ENCODE measurements around the gene ZNF557.

ZNF557 gene

DNA sequence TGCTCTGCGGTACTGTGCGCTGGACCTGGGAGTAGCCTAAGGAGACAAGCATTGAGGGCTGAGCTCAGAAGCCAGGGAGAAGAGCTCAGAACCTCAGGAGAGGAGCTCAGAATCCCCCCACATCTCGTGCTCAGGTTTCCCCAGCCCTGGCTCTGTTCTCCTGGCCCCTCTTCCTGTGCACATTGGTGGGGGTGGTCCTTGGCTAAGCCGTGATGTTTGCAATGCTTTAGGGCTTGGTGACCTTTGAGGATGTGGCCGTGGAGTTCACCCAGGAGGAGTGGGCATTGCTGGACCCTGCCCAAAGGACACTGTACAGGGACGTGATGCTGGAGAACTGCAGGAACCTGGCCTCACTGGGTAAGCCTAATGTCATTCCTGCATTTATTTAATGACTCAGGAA lies 6.6 kb downstream of the ZNF557 start:
- no peak for DNase-seq

DNA sequence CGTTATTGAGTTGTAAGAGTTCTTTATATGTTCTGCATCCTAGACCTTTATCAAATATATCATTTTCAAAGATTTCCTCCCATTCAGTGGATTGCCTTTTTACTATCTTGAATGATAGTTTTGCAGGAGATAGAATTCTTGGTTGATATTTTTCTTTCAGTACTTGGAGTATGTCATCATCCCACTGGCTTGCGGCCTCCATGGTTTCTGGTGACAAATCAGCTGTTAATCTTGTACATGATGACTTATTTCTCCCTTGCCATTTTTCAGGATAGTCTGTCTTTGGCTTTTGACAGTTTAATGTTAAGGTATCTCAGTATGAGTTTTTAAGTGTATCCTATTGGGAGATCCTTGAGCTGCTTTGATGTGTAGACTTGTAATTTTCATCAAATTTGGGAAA lies 8.5 kb downstream of the ZNF557 start:
- DNase-seq: no peak

- no peak for DNase-seq
Observed at GRCh38 chr19:7083076-7083956, 13.8 kb downstream of the ZNF557 start.

GRCh38 chr19:7088999-7089398 lies 19.5 kb downstream of the ZNF557 start:
- DNase-seq: no peak

DNA sequence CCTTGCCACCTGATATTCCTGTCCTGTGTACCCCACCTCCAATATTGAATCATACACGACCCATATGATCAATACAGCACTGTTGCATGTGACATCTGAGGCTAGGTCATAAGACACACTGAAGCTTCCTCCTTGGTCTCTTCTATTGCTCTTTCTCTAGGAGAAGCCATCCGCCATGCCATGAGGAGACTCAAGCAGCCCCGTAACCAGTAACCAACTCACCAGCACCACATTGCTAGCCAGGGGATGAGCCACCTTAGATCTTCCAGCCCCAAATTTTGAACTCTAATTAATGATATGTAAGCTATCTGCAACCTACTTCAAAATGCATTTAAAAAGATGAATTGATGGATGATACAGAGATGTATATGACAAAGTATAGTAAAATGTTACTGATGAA lies 28.6 kb downstream of the ZNF557 start:
- DNase-seq: no peak

- peak; percentile 95 for DNase-seq
Observed at GRCh38 chr19:7098701-7099596, 29.4 kb downstream of the ZNF557 start.

DNA sequence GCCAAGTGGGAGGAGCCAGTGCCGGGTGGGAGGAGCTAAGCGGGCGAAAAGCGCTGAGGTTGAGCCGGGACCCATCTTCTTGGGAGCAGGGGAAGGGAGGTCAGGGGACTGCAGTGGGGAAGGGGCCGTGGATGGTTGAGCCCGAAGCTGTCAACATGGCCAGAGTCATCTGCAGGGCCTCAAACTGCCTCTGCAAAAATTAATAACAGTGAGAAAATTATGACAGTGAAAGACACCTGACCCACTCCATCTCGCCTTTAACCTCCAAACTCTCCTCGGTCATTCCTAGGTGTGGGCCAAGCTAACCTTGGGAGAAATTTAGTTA lies 30.1 kb downstream of the ZNF557 start:
- DNase-seq: no peak

DNA sequence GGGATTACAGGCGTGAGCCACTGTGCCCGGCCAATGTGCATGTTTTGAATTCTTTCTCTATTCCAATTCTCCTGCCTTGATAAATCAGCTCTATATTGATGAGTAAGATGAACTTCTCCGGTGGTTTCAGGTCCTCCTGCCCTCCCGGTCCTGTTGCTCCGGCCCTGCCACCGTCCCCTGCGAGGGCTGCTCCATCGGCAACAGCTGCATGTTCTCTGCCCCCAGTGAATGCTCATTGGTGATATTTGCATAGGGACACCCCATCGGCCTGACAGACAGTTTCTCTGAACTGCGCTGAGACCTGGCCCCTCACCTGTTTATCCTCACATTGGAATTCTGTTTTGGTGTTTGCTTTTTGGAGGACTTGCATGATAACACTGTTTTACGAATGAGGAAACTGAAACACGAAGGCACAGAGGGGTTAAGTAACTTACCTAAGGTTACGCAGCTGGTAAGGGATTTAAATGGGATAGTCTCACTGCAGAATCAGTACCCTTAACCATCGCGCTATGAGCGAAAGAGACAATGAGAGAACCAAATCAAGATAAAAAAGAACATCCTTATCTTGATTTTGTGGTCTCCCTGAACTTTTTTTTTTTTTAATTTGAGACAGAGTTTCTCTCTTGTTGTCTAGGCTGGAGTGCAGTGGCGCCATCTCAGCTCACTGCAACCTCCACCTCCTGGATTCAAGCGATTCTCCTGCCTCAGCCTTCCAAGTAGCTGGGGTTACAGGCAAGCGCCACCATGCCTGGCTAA lies 32.2 kb downstream of the ZNF557 start:
- no peak for DNase-seq

DNA sequence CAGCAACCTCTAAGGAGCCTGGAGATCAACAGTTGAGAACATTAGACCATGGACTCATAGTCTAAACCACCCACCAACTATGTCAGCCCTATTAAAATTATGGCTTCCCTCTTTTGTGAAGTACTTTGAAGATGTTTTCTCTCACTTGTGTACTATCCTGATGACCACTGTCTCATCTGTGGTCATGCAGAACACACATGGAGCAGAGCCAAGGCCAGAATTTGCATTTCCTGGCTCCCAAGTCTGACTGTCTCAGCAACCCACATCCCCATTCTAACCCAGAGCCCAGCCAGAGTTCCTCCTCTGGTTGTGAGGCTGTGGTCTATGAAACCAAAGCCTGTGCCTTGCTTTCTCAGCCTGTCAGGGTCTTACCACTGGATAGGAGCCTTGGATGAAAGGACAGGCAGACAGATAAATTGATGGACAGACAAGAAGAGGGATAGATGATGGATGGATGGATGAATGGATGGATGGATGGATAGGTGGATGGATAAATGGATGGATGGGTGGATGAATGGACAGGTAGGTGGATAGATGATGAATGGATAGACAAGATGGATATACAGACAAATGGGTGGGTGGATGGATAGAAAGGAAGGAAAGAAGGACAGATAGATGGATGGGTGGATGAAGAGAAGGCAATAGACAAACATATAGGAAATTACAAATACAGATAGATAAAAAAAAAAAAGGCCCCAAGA lies 35.4 kb downstream of the ZNF557 start:
- DNase-seq: no peak

DNA sequence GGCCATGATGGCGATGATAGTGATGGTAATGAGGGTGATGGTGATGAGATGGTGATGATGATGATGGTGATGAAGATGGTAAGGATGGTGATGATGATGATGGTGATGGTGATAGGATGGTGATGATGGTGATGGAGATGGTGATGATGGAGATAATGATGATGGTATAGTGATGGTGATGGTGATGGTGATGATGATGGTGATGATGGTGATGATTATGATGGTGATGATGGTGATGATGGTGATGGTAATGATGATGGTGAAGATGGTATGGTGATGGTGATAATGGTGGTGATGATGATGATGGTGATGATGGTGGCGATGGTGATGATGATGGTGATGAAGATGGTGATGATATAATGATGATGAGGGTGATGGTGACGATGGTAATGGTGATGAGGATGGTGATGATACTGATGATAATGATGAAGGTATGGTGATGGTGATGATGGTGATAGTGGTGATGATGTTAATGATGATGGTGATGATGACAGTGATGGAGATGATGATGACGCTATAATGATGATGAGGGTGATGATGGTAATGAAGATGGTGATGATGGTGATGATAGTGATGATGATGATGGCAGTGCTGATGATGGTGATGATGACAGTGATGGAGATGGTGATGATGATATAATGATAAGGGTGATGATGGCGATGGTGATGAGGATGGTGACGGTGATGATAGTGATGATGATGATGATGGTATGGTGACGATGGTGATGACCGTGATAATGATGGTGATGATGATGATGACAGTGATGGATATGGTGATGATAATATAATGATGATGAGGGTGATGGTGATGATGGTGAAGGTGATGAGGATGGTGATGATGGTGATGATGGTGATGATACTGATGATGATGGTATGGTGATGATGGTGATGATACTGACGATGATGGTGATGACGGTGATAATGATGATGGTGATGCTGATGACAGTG lies 37.5 kb downstream of the ZNF557 start:
- DNase-seq: no peak

- DNase-seq: no peak
Observed at GRCh38 chr19:7109678-7110289, 40.3 kb downstream of the ZNF557 start.

DNA sequence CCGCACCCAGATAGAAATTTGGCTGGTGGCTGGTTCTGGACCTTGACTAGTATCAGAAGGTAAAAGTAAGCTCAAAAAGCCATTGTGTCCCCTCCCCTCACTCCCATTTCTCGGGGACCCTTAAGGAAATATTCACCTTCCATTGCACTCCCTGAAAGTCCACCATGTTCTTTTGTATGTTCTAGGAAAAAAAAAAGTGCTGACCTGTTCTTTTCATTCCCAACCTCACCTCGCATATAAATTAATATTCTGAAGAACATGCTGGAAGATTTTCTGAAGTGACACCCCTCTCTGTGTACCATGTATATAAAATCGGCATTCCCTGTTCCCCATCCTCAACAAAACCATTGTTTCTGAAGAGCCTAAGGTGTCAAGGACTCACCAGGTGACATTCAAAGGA lies 43.2 kb downstream of the ZNF557 start:
- DNase-seq: no peak

GRCh38 chr19:7113233-7113632 lies 43.7 kb downstream of the ZNF557 start:
- no peak for DNase-seq

- DNase-seq: no peak
Observed at GRCh38 chr19:7115721-7116120, 46.2 kb downstream of the ZNF557 start.

DNA sequence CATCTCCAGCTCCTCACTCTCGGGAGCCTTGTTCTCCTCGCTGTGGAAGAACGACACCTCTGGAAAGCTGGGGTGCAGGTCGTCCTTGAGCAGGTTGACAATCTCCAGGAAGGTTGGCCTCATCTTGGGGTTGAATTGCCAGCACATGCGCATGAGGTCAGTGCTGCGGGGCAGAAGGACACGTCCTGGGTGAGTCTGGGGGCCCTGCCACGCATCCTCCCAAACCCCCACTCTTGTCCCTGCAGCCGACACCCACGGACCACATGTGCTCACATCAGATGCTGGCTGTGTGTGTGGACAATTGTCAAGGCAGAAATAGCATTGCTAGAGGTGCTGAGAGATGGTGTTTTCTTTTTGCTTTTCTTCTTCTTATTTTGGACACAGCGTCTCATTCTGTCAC lies 47.7 kb downstream of the ZNF557 start:
- no peak for DNase-seq

GRCh38 chr19:7119582-7119981 lies 50.1 kb downstream of the ZNF557 start:
- no peak for DNase-seq

DNA sequence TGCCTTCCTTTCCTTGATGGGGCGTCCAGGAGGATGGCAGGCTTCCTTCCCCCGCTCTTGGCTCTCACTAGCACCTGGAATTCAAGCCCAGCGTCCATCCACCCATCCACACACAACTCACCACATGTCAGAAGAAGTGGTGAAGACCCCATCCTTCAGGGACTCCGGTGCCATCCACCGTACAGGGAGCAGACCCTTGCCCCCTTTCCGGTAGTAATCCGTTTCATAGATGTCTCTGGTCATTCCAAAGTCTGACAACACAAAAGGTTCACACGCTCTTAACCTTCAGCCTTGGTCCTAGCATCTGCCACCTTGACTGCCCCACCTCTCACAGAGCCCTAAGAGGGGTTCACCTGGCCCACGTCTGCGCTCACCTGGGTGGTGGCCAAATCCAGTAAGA lies 51.0 kb downstream of the ZNF557 start:
- no peak for DNase-seq

DNA sequence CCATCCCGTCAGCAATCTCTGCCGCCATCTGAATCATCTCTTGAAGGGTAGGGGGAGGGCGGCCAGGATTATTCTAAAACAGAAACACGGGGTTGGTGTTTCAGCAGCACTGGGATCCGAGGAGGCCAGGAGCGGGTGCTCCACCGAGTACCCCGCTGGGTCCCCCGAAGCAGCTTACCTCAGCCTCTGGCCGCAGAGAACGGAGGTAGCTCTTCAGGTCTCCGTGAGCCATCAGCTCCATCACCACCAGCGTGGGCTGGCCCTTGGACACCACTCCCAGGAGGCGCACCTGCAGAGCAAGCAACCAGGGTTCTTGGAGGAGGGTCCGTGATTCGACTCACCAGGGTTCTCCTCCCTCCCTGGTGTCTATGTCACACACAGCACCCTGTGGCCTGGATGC lies 53.2 kb downstream of the ZNF557 start:
- DNase-seq: no peak

DNA sequence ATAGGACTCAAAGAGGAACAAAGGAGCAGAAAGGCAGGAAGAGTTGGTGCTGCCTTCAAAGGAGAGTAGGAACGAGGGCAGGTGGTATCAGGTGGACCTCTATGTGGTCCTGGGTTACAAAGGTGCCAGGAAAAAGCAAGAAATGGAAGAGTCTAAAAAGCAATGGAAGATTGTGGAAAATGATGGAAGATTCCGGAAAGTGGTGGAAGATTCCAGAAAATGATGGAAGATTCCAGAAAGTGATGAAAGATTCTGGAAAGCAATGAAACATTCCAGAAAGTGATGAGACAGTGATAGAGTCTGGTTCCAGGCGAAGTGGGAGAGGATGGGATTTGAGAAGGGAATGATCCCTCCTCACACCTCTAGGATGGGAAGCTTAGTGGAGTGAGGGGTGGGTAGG lies 55.3 kb downstream of the ZNF557 start:
- DNase-seq: no peak

DNA sequence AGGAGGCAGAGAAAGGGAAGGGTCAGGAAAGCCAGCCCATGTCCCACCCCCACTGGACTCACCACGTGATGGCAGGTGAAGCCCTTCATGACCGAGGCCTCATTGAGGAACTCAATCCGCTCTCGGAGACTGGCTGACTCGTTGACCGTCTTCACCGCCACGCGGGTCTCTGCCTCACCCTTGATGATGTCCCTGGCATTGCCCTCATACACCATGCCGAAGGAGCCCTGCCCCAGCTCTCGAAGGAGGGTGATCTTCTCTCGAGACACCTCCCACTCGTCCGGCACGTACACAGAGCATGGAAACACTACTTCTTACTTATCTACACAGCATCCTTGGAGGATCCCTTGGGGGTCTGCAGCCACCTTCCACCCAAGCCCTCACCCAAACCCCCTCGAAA lies 55.7 kb downstream of the ZNF557 start:
- no peak for DNase-seq

- DNase-seq: no peak
Observed at GRCh38 chr19:7126132-7126531, 56.6 kb downstream of the ZNF557 start.
